ENCODE results near the gene ADNP2.
"Not testable (repeated sequence)": the region's sequence is repeated elsewhere in the genome, so short reads cannot be mapped to it uniquely, and the experiment has no call there.

Gene ADNP2

GRCh38 chr18:80136679-80137078, 27.6 kb downstream of the ADNP2 start:
- in situ Hi-C loops (cut with HindIII; ENCODE audit: low pct_ligation_motif_present, low pct_unique_long_range_greater_than_20kb, low sequenced_read_pairs), result no loop called here
- no peak for DNase-seq

- in situ Hi-C loops (cut with HindIII; ENCODE audit: low pct_ligation_motif_present, low pct_unique_long_range_greater_than_20kb, low sequenced_read_pairs), result no loop called here
- no peak for DNase-seq
Observed at GRCh38 chr18:80137137-80137536, 28.1 kb downstream of the ADNP2 start.

DNA sequence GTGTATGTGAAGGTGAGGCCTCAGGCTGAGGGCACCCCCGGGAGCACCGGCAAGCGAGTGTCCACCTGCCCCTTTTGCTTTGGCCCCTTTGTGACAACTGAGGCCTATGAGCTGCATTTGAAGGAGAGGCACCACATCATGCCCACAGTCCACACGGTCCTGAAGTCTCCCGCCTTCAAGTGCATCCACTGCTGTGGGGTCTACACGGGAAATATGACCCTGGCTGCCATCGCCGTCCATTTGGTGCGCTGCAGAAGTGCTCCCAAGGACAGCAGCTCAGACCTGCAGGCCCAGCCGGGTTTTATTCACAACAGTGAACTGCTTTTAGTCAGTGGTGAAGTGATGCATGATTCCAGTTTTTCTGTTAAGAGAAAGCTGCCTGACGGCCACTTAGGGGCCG, 28.9 kb downstream of the ADNP2 start:
- in situ Hi-C loops (cut with HindIII; ENCODE audit: low pct_ligation_motif_present, low pct_unique_long_range_greater_than_20kb, low sequenced_read_pairs), result no loop called here
- no peak for DNase-seq

- DNase-seq, result no peak
- in situ Hi-C loops (cut with HindIII; ENCODE audit: low pct_ligation_motif_present, low pct_unique_long_range_greater_than_20kb, low sequenced_read_pairs), result no loop called here
Observed at GRCh38 chr18:80140455-80140985, 31.5 kb downstream of the ADNP2 start.

DNA sequence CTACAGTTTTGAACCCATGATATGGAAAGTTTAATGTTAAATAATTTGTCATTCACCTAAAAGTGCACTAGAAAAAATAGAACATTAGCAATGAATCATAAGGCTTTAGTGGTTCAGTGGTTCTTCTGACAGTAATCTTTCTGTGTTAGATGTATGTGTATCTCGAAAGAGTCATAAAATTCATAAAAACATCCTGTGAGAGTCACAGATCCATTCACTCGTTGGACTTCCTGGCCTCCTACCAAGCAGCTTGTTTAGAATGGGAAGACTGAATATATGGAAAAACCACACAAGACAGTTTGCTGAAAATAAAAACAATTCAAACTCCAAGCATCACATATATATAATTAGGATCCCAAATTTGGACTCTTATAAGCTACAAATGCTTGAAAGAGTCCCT, 34.8 kb downstream of the ADNP2 start:
- no peak for DNase-seq
- in situ Hi-C loops (cut with HindIII; ENCODE audit: low pct_ligation_motif_present, low pct_unique_long_range_greater_than_20kb, low sequenced_read_pairs), result no loop called here

DNA sequence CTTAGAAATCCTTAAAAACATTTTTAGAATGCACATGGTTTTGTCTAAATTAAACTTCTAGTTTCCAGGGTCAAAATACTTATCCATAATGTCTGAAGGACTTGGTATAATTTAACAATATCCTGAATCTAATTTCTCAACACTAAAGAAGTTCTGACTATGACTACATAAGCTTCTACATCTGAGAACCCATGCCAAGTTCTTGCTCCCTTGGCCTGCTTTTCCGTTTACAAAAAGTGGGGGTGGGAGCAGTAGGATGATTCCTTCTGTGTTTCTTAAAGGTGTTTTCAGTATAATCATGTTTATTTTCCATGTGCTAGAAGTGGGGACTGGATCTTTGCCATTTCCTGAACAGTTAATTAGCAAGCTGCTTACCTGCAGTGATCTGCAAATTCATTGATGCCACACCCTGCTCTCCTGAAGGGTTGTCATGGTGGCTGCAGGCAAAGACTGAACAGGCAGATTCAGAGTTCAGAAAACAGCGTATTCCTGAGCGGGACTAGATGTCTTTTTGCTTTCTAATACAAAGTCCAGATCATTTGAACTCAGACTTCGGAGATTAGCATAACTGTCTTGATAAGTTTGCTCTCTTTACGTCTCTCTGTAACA, 36.2 kb downstream of the ADNP2 start:
- in situ Hi-C loops (cut with HindIII; ENCODE audit: low pct_ligation_motif_present, low pct_unique_long_range_greater_than_20kb, low sequenced_read_pairs), result no loop called here
- DNase-seq, result no peak

DNA sequence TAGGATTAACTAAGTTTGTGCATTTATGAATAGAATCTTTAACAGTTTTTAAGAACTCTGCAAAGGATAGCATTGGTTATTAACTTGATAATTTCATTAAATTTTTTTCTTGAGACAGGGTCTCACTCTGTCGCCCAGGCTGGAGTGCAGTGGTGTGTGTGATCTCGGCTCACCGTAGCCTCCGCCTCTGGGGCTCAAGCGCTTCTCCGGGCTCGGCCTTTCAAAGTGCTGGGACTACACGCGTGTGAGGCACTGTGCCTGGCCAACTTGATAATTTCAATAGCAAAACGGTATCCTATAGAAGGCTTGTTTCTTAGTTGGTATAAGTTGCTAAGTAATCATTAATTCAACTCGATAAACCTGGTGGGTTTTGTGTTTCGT, 38.0 kb downstream of the ADNP2 start:
- no peak for DNase-seq
- in situ Hi-C loops (cut with HindIII; ENCODE audit: low pct_ligation_motif_present, low pct_unique_long_range_greater_than_20kb, low sequenced_read_pairs), result no loop called here

- in situ Hi-C loops (cut with HindIII; ENCODE audit: low pct_ligation_motif_present, low pct_unique_long_range_greater_than_20kb, low sequenced_read_pairs), result no loop called here
- DNase-seq, result no peak
Observed at GRCh38 chr18:80147418-80148325, 38.6 kb downstream of the ADNP2 start.

GRCh38 chr18:80148326-80149199, 39.5 kb downstream of the ADNP2 start:
- in situ Hi-C loops (cut with HindIII; ENCODE audit: low pct_ligation_motif_present, low pct_unique_long_range_greater_than_20kb, low sequenced_read_pairs), result no loop called here
- DNase-seq, result no peak

DNA sequence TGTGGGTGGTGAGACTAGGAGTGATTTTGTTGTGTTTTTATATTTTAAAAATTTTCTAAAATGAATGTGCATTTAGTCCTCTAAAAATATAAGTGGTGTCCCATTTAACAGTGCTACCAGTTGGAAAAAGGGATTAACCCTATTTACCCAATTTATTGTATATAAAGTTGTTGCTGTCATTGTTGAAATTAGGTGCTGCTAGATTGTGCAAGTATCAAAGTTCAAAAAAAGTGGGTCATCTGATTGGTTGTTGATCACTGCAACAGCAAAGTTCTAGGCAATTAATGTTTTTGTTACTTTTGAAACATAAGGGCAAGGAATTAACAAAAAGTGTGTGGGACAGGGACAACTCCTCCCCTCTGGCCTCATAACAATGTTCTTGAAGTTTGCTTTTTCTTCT, 40.6 kb downstream of the ADNP2 start:
- DNase-seq, result no peak
- in situ Hi-C loops (cut with HindIII; ENCODE audit: low pct_ligation_motif_present, low pct_unique_long_range_greater_than_20kb, low sequenced_read_pairs), result no loop called here

GRCh38 chr18:80154293-80154692, 45.2 kb downstream of the ADNP2 start:
- peak; percentile 31 for DNase-seq
- in situ Hi-C loops (cut with HindIII; ENCODE audit: low pct_ligation_motif_present, low pct_unique_long_range_greater_than_20kb, low sequenced_read_pairs), result no loop called here

GRCh38 chr18:80157708-80158343, 48.8 kb downstream of the ADNP2 start:
- in situ Hi-C loops (cut with HindIII; ENCODE audit: low pct_ligation_motif_present, low pct_unique_long_range_greater_than_20kb, low sequenced_read_pairs), result no loop called here
- peak; percentile 67 for DNase-seq

DNA sequence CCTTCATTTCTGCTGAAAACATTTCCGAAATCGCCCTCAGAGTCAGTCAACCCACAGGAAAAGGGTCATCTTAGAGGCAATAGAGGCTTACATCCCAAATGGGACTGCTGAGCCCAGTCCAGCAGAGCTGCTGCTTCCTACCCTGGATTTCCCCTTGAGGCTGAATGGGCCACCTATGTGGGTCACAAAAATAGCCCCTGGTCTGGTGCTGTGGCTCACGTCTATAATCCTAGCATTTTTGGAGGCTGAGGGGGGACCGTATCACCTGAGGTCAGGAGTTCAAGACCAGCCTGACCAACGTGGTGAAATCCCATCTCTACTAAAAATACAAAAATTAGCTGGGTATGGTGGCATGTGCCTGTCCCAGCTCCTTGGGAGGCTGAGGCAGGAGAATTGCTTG, 49.3 kb downstream of the ADNP2 start:
- in situ Hi-C loops (cut with HindIII; ENCODE audit: low pct_ligation_motif_present, low pct_unique_long_range_greater_than_20kb, low sequenced_read_pairs), result no loop called here
- DNase-seq, result no peak

- in situ Hi-C loops (cut with HindIII; ENCODE audit: low pct_ligation_motif_present, low pct_unique_long_range_greater_than_20kb, low sequenced_read_pairs), result no loop called here
- DNase-seq, result no peak
Observed at GRCh38 chr18:80159713-80160636, 50.9 kb downstream of the ADNP2 start.

- no peak for DNase-seq
- in situ Hi-C loops (cut with HindIII; ENCODE audit: low pct_ligation_motif_present, low pct_unique_long_range_greater_than_20kb, low sequenced_read_pairs), result no loop called here
Observed at GRCh38 chr18:80161781-80162417, 52.8 kb downstream of the ADNP2 start.

GRCh38 chr18:80163183-80163582, 54.1 kb downstream of the ADNP2 start:
- DNase-seq, result no peak
- in situ Hi-C loops (cut with HindIII; ENCODE audit: low pct_ligation_motif_present, low pct_unique_long_range_greater_than_20kb, low sequenced_read_pairs), result no loop called here

GRCh38 chr18:80164727-80165355, 55.8 kb downstream of the ADNP2 start:
- in situ Hi-C loops (cut with HindIII; ENCODE audit: low pct_ligation_motif_present, low pct_unique_long_range_greater_than_20kb, low sequenced_read_pairs); DNase-seq: not testable (repeated sequence)
